ENCODE data around the gene RPRD2. TPM values are rescaled to one million over a fixed set of nuclear protein-coding genes. Genes with fewer than 3 reads are reported as not detected.

Gene RPRD2
- total RNA-seq, 1 donor from 2014 or later = 26.0 TPM

GRCh38 chr1:150429805-150430204, 65.9 kb downstream of the RPRD2 start:
- Histone ChIP-seq H3K36me3 (ENCODE audit: insufficient read depth, low read length) (no peaks in the 10 kb centered on the region), H2AFZ (ENCODE audit: low read depth, low read length) (no peak overlapping the region), H3K4me3 (ENCODE audit: insufficient read depth, low read depth, low read length) (no peak overlapping the region), H3K9ac (ENCODE audit: low read length) (no peak overlapping the region), H3K4me2 (ENCODE audit: low read length) (no peak overlapping the region), H3K79me2 (ENCODE audit: insufficient read depth, low read length) (no peaks in the 10 kb centered on the region), H3K4me1 (ENCODE audit: insufficient read depth, low read length) (no peaks in the 10 kb centered on the region), H3K27ac (ENCODE audit: low read depth, low read length) (no peak overlapping the region), H3K27me3 (ENCODE audit: insufficient read depth, low read length) (no peaks in the 10 kb centered on the region), H4K20me1 (ENCODE audit: insufficient read depth, low read length) (peaks cover 14% of the 10 kb centered on the region), H3K9me3 (ENCODE audit: insufficient read depth, low read depth, low read length) (no peaks in the 10 kb centered on the region)
- Mint-ChIP-seq H3K36me3 (ENCODE audit: low read depth, unreplicated experiment) (peaks cover 2% of the 10 kb centered on the region), H3K4me1 (ENCODE audit: low read depth, unreplicated experiment) (no peaks in the 10 kb centered on the region), H3K9me3 (ENCODE audit: unreplicated experiment) (peaks cover 2% of the 10 kb centered on the region), H3K4me3 (ENCODE audit: unreplicated experiment) (no peak overlapping the region), H3K27ac (ENCODE audit: unreplicated experiment) (no peak overlapping the region), H3K27me3 (ENCODE audit: low read depth, unreplicated experiment) (no peaks in the 10 kb centered on the region)
- TF ChIP-seq EZH2 (IDR thresholded peaks at IDR 0.05; ENCODE audit: insufficient read depth, low read length) = no peak
- no peak for TF ChIP-seq CTCF (IDR thresholded peaks at IDR 0.05; ENCODE audit: insufficient read depth, low read depth, low read length)
- FAIRE-seq (no peak), DNase-seq (ENCODE audit: low read depth) (no peak)

GRCh38 chr1:150441121-150441520, 77.2 kb downstream of the RPRD2 start:
- Histone ChIP-seq H3K27ac (ENCODE audit: low read depth, low read length) (no peak overlapping the region), H3K4me2 (ENCODE audit: low read length) (no peak overlapping the region), H2AFZ (ENCODE audit: low read depth, low read length) (no peak overlapping the region), H3K36me3 (ENCODE audit: insufficient read depth, low read length) (peaks cover 19% of the 10 kb centered on the region), H3K79me2 (ENCODE audit: insufficient read depth, low read length) (no peaks in the 10 kb centered on the region), H3K4me1 (ENCODE audit: insufficient read depth, low read length) (no peaks in the 10 kb centered on the region), H3K27me3 (ENCODE audit: insufficient read depth, low read length) (no peaks in the 10 kb centered on the region), H3K4me3 (ENCODE audit: insufficient read depth, low read depth, low read length) (no peak overlapping the region), H4K20me1 (ENCODE audit: insufficient read depth, low read length) (peaks cover 3% of the 10 kb centered on the region), H3K9me3 (ENCODE audit: insufficient read depth, low read depth, low read length) (no peaks in the 10 kb centered on the region), H3K9ac (ENCODE audit: low read length) (no peak overlapping the region)
- Mint-ChIP-seq H3K36me3 (ENCODE audit: low read depth, unreplicated experiment) (peaks cover 7% of the 10 kb centered on the region), H3K27ac (ENCODE audit: unreplicated experiment) (no peak overlapping the region), H3K9me3 (ENCODE audit: unreplicated experiment) (no peaks in the 10 kb centered on the region), H3K27me3 (ENCODE audit: low read depth, unreplicated experiment) (no peaks in the 10 kb centered on the region), H3K4me1 (ENCODE audit: low read depth, unreplicated experiment) (no peaks in the 10 kb centered on the region), H3K4me3 (ENCODE audit: unreplicated experiment) (no peak overlapping the region)
- FAIRE-seq (no peak), DNase-seq (ENCODE audit: low read depth) (no peak)
- no peak for TF ChIP-seq CTCF (IDR thresholded peaks at IDR 0.05; ENCODE audit: insufficient read depth, low read depth, low read length)
- TF ChIP-seq EZH2 (IDR thresholded peaks at IDR 0.05; ENCODE audit: insufficient read depth, low read length) = no peak

GRCh38 chr1:150444232-150444631, 80.3 kb downstream of the RPRD2 start:
- no peaks in the 10 kb centered on the region for H3K9me3 ChIP-seq (ENCODE audit: insufficient read depth, low read depth, low read length)
- Mint-ChIP-seq H3K9me3 (ENCODE audit: unreplicated experiment) (no peaks in the 10 kb centered on the region), H3K4me1 (ENCODE audit: low read depth, unreplicated experiment) (no peaks in the 10 kb centered on the region), H3K36me3 (ENCODE audit: low read depth, unreplicated experiment) (peaks cover 16% of the 10 kb centered on the region), H3K27ac (ENCODE audit: unreplicated experiment) (no peak overlapping the region), H3K4me3 (ENCODE audit: unreplicated experiment) (no peak overlapping the region), H3K27me3 (ENCODE audit: low read depth, unreplicated experiment) (no peaks in the 10 kb centered on the region)
- H3K4me3 ChIP-seq (ENCODE audit: insufficient read depth, low read depth, low read length) = no peak overlapping the region
- peaks cover 3% of the 10 kb centered on the region for H4K20me1 ChIP-seq (ENCODE audit: insufficient read depth, low read length)
- H2AFZ ChIP-seq (ENCODE audit: low read depth, low read length) = no peak overlapping the region
- FAIRE-seq = peak; percentile 62
- no peak for DNase-seq (ENCODE audit: low read depth)
- H3K27me3 ChIP-seq (ENCODE audit: insufficient read depth, low read length) = no peaks in the 10 kb centered on the region
- no peaks in the 10 kb centered on the region for H3K79me2 ChIP-seq (ENCODE audit: insufficient read depth, low read length)
- H3K4me2 ChIP-seq (ENCODE audit: low read length) = no peak overlapping the region
- peaks cover 23% of the 10 kb centered on the region for H3K36me3 ChIP-seq (ENCODE audit: insufficient read depth, low read length)
- no peak overlapping the region for H3K9ac ChIP-seq (ENCODE audit: low read length)
- no peaks in the 10 kb centered on the region for H3K4me1 ChIP-seq (ENCODE audit: insufficient read depth, low read length)
- no peak overlapping the region for H3K27ac ChIP-seq (ENCODE audit: low read depth, low read length)
- TF ChIP-seq EZH2 (IDR thresholded peaks at IDR 0.05; ENCODE audit: insufficient read depth, low read length) (no peak), CTCF (IDR thresholded peaks at IDR 0.05; ENCODE audit: insufficient read depth, low read depth, low read length) (no peak)

Measured in astrocyte (in vitro differentiated cells and primary cell).